KMS-11 (cell line): ENCODE measurements around the gene ATP10D.

Experiments used
- H2AFZ ChIP-seq: fragments of 200-600 bp; sonication (generic); 2 replicates; pipeline ENCODE4 v1.6.1; 2016; ENCODE audit warnings: antibody characterized with exemption, mixed run types, low read depth
- H3K27ac ChIP-seq: fragments of 200-600 bp; sonication (generic); 2 replicates; pipeline ENCODE4 v1.6.1; 2016; ENCODE audit warnings: mild to moderate bottlenecking, mixed run types
- H3K27me3 ChIP-seq: fragments of 200-600 bp; sonication (generic); 2 replicates; pipeline ENCODE4 v1.6.1; 2017; ENCODE audit warnings: mild to moderate bottlenecking, low read depth, mixed run types, moderate library complexity; ENCODE audit not compliant: insufficient read depth
- H3K36me3 ChIP-seq: fragments of 200-600 bp; sonication (generic); 2 replicates; pipeline ENCODE4 v1.6.1; 2017; ENCODE audit warnings: mild to moderate bottlenecking, mixed run types; ENCODE audit not compliant: insufficient read depth
- H3K4me1 ChIP-seq: fragments of 200-600 bp; sonication (generic); 2 replicates; pipeline ENCODE4 v1.6.1; 2016; ENCODE audit warnings: mild to moderate bottlenecking, low read depth, mixed run types; ENCODE audit not compliant: poor library complexity, severe bottlenecking
- H3K4me2 ChIP-seq: fragments of 200-600 bp; sonication (generic); 2 replicates; pipeline ENCODE4 v1.7.0; 2016; ENCODE audit warnings: mild to moderate bottlenecking, mixed run types
- H3K4me3 ChIP-seq: fragments of 200-600 bp; sonication (generic); IDR thresholded peaks from 2 replicates; pipeline ENCODE4 v1.6.1; 2017; ENCODE audit warnings: low read depth, low read length, mixed read lengths; ENCODE audit not compliant: insufficient read depth
- H3K79me2 ChIP-seq: fragments of 200-600 bp; sonication (generic); 2 replicates; pipeline ENCODE4 v1.6.1; 2016; ENCODE audit warnings: low read depth, mixed run types; ENCODE audit not compliant: insufficient read depth
- H3K9ac ChIP-seq: fragments of 200-600 bp; sonication (generic); 2 replicates; pipeline ENCODE4 v1.6.1; 2016; ENCODE audit warnings: mild to moderate bottlenecking, mixed run types
- H4K20me1 ChIP-seq: fragments of 200-600 bp; sonication (generic); 2 replicates; pipeline ENCODE4 v1.6.1; 2016; ENCODE audit warnings: mild to moderate bottlenecking, mixed run types; ENCODE audit not compliant: insufficient read depth
- CTCF ChIP-seq: fragments of 200-600 bp; sonication (generic); conservative IDR thresholded peaks from 2 replicates; pipeline ENCODE4 v1.6.1; 2017; ENCODE audit warnings: low read depth, mild to moderate bottlenecking, antibody characterized with exemption, low read length, moderate library complexity, mixed read lengths

ATP10D gene

GRCh38 chr4:47482326-47482725 is 2.7 kb upstream of the ATP10D start:
- H3K27ac ChIP-seq = no peak overlapping the region
- H4K20me1 ChIP-seq = no peaks in the 10 kb centered on the region
- H3K4me2 ChIP-seq = no peak overlapping the region
- no peaks in the 10 kb centered on the region for H3K79me2 ChIP-seq
- TF ChIP-seq CTCF = no peak
- no peaks in the 10 kb centered on the region for H3K36me3 ChIP-seq
- no peak overlapping the region for H3K4me3 ChIP-seq
- H2AFZ ChIP-seq = no peak overlapping the region
- H3K4me1 ChIP-seq = peaks cover 12% of the 10 kb centered on the region
- no peak overlapping the region for H3K9ac ChIP-seq
- no peaks in the 10 kb centered on the region for H3K27me3 ChIP-seq

- Histone ChIP-seq H4K20me1 (no peaks in the 10 kb centered on the region), H3K27me3 (no peaks in the 10 kb centered on the region), H3K79me2 (no peaks in the 10 kb centered on the region), H3K9ac (no peak overlapping the region), H2AFZ (no peak overlapping the region), H3K4me3 (no peak overlapping the region), H3K4me2 (no peak overlapping the region), H3K4me1 (peaks cover 12% of the 10 kb centered on the region), H3K27ac (no peak overlapping the region), H3K36me3 (no peaks in the 10 kb centered on the region)
- no peak for TF ChIP-seq CTCF
These were observed 1.3 kb upstream of the ATP10D start for GRCh38 chr4:47483745-47484144.

- Histone ChIP-seq H3K4me1 (peaks cover 12% of the 10 kb centered on the region), H3K9ac (no peak overlapping the region), H3K27me3 (no peaks in the 10 kb centered on the region), H4K20me1 (no peaks in the 10 kb centered on the region), H3K36me3 (no peaks in the 10 kb centered on the region), H3K79me2 (no peaks in the 10 kb centered on the region), H3K27ac (no peak overlapping the region), H3K4me2 (no peak overlapping the region), H3K4me3 (no peak overlapping the region), H2AFZ (no peak overlapping the region)
- no peak for TF ChIP-seq CTCF
These were observed 907 bp upstream of the ATP10D start for GRCh38 chr4:47484168-47484567.

GRCh38 chr4:47485768-47486167 is 693 bp downstream of the ATP10D start:
- Histone ChIP-seq H3K4me1 (peaks cover 12% of the 10 kb centered on the region), H4K20me1 (no peaks in the 10 kb centered on the region), H3K4me3 (peak overlapping the region; percentile 61), H3K36me3 (no peaks in the 10 kb centered on the region), H3K4me2 (peak overlapping the region; percentile 94), H3K27me3 (no peaks in the 10 kb centered on the region), H2AFZ (peak overlapping the region; percentile 91), H3K79me2 (no peaks in the 10 kb centered on the region), H3K27ac (peak overlapping the region; percentile 66), H3K9ac (peak overlapping the region; percentile 78)
- TF ChIP-seq CTCF = no peak
